ENCODE measurements around the gene CTNNA3. TPM values are rescaled to one million over a fixed set of nuclear protein-coding genes. Genes with fewer than 3 reads are reported as not detected.

Gene CTNNA3
- polyA plus RNA-seq, 1 donor from 2014 or later, result 0.14 TPM

DNA sequence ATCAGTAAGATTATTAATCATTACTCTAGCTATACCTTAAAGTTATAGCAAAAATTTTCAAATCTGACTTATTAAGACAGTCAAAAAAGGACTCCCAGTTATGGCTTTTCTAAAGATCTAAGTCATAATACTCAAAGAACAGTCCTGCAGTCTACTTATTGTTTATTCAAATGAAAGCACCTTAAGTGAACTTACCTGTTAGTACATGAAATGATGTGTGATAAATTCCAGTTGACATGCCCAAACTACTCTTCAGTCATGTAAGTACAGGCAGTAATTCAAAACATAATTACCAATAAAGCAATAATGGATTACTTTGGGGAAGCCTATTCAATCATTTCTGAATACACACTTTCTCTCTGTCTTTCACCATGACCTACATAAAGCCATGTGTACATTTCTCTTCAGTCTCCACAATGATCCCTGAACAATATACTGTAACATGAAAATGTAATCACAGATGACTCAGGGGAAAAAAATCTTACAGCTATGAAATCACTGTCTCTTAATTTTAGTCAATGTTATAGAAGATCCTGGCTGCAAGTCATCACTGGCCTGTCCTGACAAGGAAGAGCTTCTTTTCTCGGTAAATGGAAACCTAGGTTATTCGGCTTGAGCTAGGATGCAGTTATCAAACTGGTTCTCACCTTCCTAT lies 1190.9 kb downstream of the CTNNA3 start:
- Histone ChIP-seq H3K79me2 (replicated peaks; ENCODE audit: insufficient read depth, low read length) (no peaks in the 10 kb centered on the region), H4K20me1 (ENCODE audit: insufficient read depth) (no peaks in the 10 kb centered on the region)
- no peak for TF ChIP-seq EP300 (conservative IDR thresholded peaks at IDR 0.05; ENCODE audit: poor library complexity, severe bottlenecking)
- TF ChIP-seq EZH2 (IDR thresholded peaks at IDR 0.05; ENCODE audit: borderline replicate concordance, insufficient read depth, low read length, poor library complexity, severe bottlenecking), result no peak
- TF ChIP-seq, protein P1, sequence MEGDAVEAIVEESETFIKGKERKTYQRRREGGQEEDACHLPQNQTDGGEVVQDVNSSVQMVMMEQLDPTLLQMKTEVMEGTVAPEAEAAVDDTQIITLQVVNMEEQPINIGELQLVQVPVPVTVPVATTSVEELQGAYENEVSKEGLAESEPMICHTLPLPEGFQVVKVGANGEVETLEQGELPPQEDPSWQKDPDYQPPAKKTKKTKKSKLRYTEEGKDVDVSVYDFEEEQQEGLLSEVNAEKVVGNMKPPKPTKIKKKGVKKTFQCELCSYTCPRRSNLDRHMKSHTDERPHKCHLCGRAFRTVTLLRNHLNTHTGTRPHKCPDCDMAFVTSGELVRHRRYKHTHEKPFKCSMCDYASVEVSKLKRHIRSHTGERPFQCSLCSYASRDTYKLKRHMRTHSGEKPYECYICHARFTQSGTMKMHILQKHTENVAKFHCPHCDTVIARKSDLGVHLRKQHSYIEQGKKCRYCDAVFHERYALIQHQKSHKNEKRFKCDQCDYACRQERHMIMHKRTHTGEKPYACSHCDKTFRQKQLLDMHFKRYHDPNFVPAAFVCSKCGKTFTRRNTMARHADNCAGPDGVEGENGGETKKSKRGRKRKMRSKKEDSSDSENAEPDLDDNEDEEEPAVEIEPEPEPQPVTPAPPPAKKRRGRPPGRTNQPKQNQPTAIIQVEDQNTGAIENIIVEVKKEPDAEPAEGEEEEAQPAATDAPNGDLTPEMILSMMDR (IDR thresholded peaks at IDR 0.05; ENCODE audit: poor library complexity, severe bottlenecking), result no peak
- TF ChIP-seq TAF1 (IDR thresholded peaks at IDR 0.05; ENCODE audit: low read depth), result no peak
- TF ChIP-seq POLR2AphosphoS5 (IDR thresholded peaks at IDR 0.05), result no peak
- no peak for TF ChIP-seq MXI1 (conservative IDR thresholded peaks at IDR 0.05; ENCODE audit: poor library complexity, severe bottlenecking)
- TF ChIP-seq, protein P2, sequence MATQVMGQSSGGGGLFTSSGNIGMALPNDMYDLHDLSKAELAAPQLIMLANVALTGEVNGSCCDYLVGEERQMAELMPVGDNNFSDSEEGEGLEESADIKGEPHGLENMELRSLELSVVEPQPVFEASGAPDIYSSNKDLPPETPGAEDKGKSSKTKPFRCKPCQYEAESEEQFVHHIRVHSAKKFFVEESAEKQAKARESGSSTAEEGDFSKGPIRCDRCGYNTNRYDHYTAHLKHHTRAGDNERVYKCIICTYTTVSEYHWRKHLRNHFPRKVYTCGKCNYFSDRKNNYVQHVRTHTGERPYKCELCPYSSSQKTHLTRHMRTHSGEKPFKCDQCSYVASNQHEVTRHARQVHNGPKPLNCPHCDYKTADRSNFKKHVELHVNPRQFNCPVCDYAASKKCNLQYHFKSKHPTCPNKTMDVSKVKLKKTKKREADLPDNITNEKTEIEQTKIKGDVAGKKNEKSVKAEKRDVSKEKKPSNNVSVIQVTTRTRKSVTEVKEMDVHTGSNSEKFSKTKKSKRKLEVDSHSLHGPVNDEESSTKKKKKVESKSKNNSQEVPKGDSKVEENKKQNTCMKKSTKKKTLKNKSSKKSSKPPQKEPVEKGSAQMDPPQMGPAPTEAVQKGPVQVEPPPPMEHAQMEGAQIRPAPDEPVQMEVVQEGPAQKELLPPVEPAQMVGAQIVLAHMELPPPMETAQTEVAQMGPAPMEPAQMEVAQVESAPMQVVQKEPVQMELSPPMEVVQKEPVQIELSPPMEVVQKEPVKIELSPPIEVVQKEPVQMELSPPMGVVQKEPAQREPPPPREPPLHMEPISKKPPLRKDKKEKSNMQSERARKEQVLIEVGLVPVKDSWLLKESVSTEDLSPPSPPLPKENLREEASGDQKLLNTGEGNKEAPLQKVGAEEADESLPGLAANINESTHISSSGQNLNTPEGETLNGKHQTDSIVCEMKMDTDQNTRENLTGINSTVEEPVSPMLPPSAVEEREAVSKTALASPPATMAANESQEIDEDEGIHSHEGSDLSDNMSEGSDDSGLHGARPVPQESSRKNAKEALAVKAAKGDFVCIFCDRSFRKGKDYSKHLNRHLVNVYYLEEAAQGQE (IDR thresholded peaks at IDR 0.05; ENCODE audit: borderline replicate concordance), result no peak

DNA sequence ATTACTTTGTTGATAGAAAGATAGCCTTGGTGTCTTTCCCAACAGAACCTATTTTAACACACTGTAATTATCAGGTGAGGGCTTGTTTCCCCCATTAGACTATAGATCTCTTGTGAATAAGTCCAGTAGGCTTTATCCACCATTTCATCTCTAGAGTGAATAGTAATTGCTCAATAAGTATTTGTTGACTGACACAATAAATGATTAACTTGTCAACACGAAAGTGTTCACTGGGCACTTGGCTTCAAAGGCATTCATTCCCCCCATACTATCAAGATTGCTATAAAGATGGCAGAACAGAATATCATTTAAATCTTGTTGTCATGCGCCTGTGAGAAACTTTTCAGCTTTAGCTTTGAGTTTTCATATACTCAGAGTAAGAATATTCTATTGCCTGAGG lies 1194.6 kb downstream of the CTNNA3 start:
- no peak overlapping the region for H3K4me2 ChIP-seq (ENCODE audit: low read length)
- H3K9me2 ChIP-seq (ENCODE audit: insufficient read depth, low read length), result no peaks in the 10 kb centered on the region
- TF ChIP-seq TAF1 (IDR thresholded peaks at IDR 0.05; ENCODE audit: low read depth) (no peak), POLR2AphosphoS5 (IDR thresholded peaks at IDR 0.05) (no peak), RAD21 (conservative IDR thresholded peaks at IDR 0.05) (no peak), SMC3 (conservative IDR thresholded peaks at IDR 0.05; ENCODE audit: poor library complexity) (no peak), EZH2 (IDR thresholded peaks at IDR 0.05; ENCODE audit: borderline replicate concordance, insufficient read depth, low read length, poor library complexity, severe bottlenecking) (no peak), EP300 (conservative IDR thresholded peaks at IDR 0.05; ENCODE audit: poor library complexity, severe bottlenecking) (no peak), MXI1 (conservative IDR thresholded peaks at IDR 0.05; ENCODE audit: poor library complexity, severe bottlenecking) (no peak)
- TF ChIP-seq, protein P2 (IDR thresholded peaks at IDR 0.05; ENCODE audit: borderline replicate concordance), result no peak
- TF ChIP-seq, protein P1 (IDR thresholded peaks at IDR 0.05; ENCODE audit: poor library complexity, severe bottlenecking), result no peak
- no peaks in the 10 kb centered on the region for H4K20me1 ChIP-seq (ENCODE audit: insufficient read depth)
- no peaks in the 10 kb centered on the region for H3F3A ChIP-seq (ENCODE audit: insufficient read depth, low read length, poor library complexity, severe bottlenecking)
- H3K27ac ChIP-seq (ENCODE audit: low read length), result no peak overlapping the region
- H3K36me3 ChIP-seq (ENCODE audit: insufficient read depth, low read length), result no peaks in the 10 kb centered on the region
- no peaks in the 10 kb centered on the region for H3K27me3 ChIP-seq (ENCODE audit: insufficient read depth, low read depth, low read length)
- H3K79me2 ChIP-seq (replicated peaks; ENCODE audit: insufficient read depth, low read length), result no peaks in the 10 kb centered on the region
- H3K9me3 ChIP-seq (ENCODE audit: low read length), result no peaks in the 10 kb centered on the region
- H3K9ac ChIP-seq (ENCODE audit: low read length), result no peak overlapping the region
- H3K4me3 ChIP-seq (ENCODE audit: low read length), result no peak overlapping the region
- H2AFZ ChIP-seq (ENCODE audit: low read depth, low read length), result no peak overlapping the region

More for the DNA sequence above, 1190.9 kb downstream of the CTNNA3 start:
- no peak overlapping the region for H3K4me2 ChIP-seq (ENCODE audit: low read length)
- H3K36me3 ChIP-seq (ENCODE audit: insufficient read depth, low read length), result no peaks in the 10 kb centered on the region
- H3K9me3 ChIP-seq (ENCODE audit: low read length), result no peaks in the 10 kb centered on the region
- H3K27me3 ChIP-seq (ENCODE audit: insufficient read depth, low read depth, low read length), result no peaks in the 10 kb centered on the region
- no peak overlapping the region for H3K9ac ChIP-seq (ENCODE audit: low read length)
- H3F3A ChIP-seq (ENCODE audit: insufficient read depth, low read length, poor library complexity, severe bottlenecking), result no peaks in the 10 kb centered on the region
- H3K4me3 ChIP-seq (ENCODE audit: low read length), result no peak overlapping the region
- no peak overlapping the region for H3K27ac ChIP-seq (ENCODE audit: low read length)
- H3K9me2 ChIP-seq (ENCODE audit: insufficient read depth, low read length), result no peaks in the 10 kb centered on the region
- H2AFZ ChIP-seq (ENCODE audit: low read depth, low read length), result no peak overlapping the region
